ENCODE data around the gene CWH43. TPM values are rescaled to one million over a fixed set of nuclear protein-coding genes. Genes with fewer than 3 reads are reported as not detected.
A peak's percentile ranks its signal among the peaks of the same experiment; 100 is the strongest.
"Not testable (repeated sequence)": the region's sequence is repeated elsewhere in the genome, so short reads cannot be mapped to it uniquely, and the experiment has no call there.

The CWH43 gene
- total and polyA plus RNA-seq, 4 donors: 0.65 to 4.2 (median 1.1) TPM

DNA sequence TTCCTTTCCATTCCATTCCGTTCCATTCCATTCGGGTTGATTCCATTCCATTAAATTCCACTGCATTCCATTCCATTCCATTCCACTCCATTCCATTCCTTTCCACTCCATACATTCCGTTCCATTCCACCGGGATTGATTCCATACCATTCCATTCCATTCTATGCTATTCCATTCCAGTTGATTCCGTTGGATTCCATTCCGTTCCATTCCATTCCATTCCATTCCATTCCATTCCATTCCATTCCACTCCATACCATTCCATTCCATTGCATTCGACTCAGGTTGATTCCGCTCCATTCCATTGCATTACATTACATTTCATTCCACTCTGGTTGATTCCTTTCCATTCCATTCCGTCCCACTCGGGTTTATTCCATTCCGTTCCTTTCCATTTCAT lies 110.1 kb downstream of the CWH43 start:
- peaks cover 11 to 50% (median 27%) of the 10 kb centered on the region in 4 donors for H3K9me3 ChIP-seq (ENCODE audit: control insufficient read depth in 4 of 4, insufficient read depth in 3 of 4, low read length in 3 of 4)
- H3K27ac ChIP-seq (ENCODE audit: low read depth in 1 of 2, low read length in 1 of 2); H3K9ac ChIP-seq (ENCODE audit: insufficient read depth in 1 of 2, low read length in 2 of 2); ATAC-seq (ENCODE audit: insufficient read depth, low FRiP score); DNase-seq; H3K4me3 ChIP-seq; H3K4me1 ChIP-seq (ENCODE audit: control insufficient read depth in 5 of 5, insufficient read depth in 5 of 5, low read length in 5 of 5); H3K36me3 ChIP-seq (ENCODE audit: control insufficient read depth in 4 of 4, insufficient read depth in 4 of 4, low read length in 4 of 4); H3K27me3 ChIP-seq (ENCODE audit: control insufficient read depth in 3 of 3, insufficient read depth in 3 of 3, low read length in 2 of 3): not testable (repeated sequence)
- WGBS, 2 donors: 76 to 81% methylated on average over 11 of the region's 11 CpGs

DNA sequence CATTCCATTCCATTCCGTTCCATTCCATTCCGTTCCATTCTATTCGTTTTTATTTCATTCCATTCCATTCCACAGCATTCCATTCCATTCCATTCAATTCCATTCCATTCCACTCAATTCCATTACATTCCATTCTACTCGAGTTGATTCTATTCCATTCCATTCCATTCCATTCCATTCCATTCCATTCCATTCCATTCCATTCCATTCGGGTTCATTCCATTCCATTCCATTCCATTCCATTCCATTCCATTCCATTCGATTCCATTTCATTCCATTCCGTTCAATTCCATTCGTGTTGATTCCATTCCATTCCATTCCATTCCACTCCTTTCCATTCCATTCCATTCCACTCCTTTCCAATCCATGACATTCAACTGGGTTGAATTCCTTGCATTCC lies 110.6 kb downstream of the CWH43 start:
- H3K4me1 ChIP-seq (ENCODE audit: control insufficient read depth in 5 of 5, insufficient read depth in 5 of 5, low read length in 5 of 5); H3K27ac ChIP-seq (ENCODE audit: low read depth in 1 of 2, low read length in 1 of 2); H3K9ac ChIP-seq (ENCODE audit: insufficient read depth in 1 of 2, low read length in 2 of 2); H3K4me3 ChIP-seq; DNase-seq; H3K27me3 ChIP-seq (ENCODE audit: control insufficient read depth in 3 of 3, insufficient read depth in 3 of 3, low read length in 2 of 3); H3K36me3 ChIP-seq (ENCODE audit: control insufficient read depth in 4 of 4, insufficient read depth in 4 of 4, low read length in 4 of 4): not testable (repeated sequence)
- WGBS, 2 donors: 54 to 66% methylated on average over 8 of the region's 8 CpGs
- peaks cover 11 to 46% (median 25%) of the 10 kb centered on the region in 4 donors for H3K9me3 ChIP-seq (ENCODE audit: control insufficient read depth in 4 of 4, insufficient read depth in 3 of 4, low read length in 3 of 4)
- ATAC-seq (ENCODE audit: insufficient read depth, low FRiP score): peak; percentile 44

DNA sequence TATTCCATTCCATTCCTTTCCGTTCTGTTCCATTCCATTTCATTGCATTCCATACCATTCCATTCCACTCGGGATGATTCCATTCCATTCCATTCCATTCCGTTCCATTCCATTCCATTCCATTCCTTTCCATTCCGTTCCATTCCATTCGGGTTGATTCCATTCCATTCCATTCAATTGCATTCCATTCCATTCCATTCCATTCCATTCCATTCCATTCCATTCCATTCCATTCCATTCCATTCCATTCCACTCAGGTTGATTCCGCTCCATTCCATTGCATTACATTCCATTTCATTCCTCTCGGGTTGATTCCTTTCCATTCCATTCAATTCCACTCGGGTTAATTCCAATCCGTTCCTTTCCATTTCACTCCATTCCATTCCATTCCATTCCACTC lies 111.0 kb downstream of the CWH43 start:
- not testable (repeated sequence) for H3K4me3 ChIP-seq; H3K27ac ChIP-seq (ENCODE audit: low read depth in 1 of 2, low read length in 1 of 2); H3K4me1 ChIP-seq (ENCODE audit: control insufficient read depth in 5 of 5, insufficient read depth in 5 of 5, low read length in 5 of 5); DNase-seq; H3K9ac ChIP-seq (ENCODE audit: insufficient read depth in 1 of 2, low read length in 2 of 2); H3K27me3 ChIP-seq (ENCODE audit: control insufficient read depth in 3 of 3, insufficient read depth in 3 of 3, low read length in 2 of 3); H3K36me3 ChIP-seq (ENCODE audit: control insufficient read depth in 4 of 4, insufficient read depth in 4 of 4, low read length in 4 of 4)
- ATAC-seq (ENCODE audit: insufficient read depth, low FRiP score): peak; percentile 37
- peaks cover 11 to 41% (median 22%) of the 10 kb centered on the region in 4 donors for H3K9me3 ChIP-seq (ENCODE audit: control insufficient read depth in 4 of 4, insufficient read depth in 3 of 4, low read length in 3 of 4)
- WGBS, 2 donors: 60 to 61% methylated on average over 9 of the region's 9 CpGs

DNA sequence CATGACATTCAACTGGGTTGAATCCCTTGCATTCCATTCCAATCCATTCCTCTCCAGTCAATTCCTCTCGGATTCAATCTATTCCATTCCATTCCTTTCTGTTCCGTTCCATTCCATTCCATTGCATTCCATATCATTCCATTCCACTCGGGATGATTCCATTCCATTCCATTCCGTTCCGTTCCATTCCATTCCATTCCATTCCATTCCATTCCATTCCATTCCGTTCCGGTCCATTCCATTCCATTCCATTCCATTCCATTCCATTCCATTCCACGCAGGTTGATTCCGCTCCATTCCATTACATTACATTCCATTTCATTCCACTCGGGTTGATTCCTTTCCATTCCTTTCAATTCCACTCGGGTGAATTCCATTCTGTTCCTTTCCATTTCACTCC lies 111.4 kb downstream of the CWH43 start:
- H3K4me3 ChIP-seq; H3K27ac ChIP-seq (ENCODE audit: low read depth in 1 of 2, low read length in 1 of 2); ATAC-seq (ENCODE audit: insufficient read depth, low FRiP score); DNase-seq; H3K27me3 ChIP-seq (ENCODE audit: control insufficient read depth in 3 of 3, insufficient read depth in 3 of 3, low read length in 2 of 3); H3K9ac ChIP-seq (ENCODE audit: insufficient read depth in 1 of 2, low read length in 2 of 2); H3K36me3 ChIP-seq (ENCODE audit: control insufficient read depth in 4 of 4, insufficient read depth in 4 of 4, low read length in 4 of 4); H3K4me1 ChIP-seq (ENCODE audit: control insufficient read depth in 5 of 5, insufficient read depth in 5 of 5, low read length in 5 of 5): not testable (repeated sequence)
- H3K9me3 ChIP-seq (ENCODE audit: control insufficient read depth in 4 of 4, insufficient read depth in 3 of 4, low read length in 3 of 4): peaks cover 14 to 40% (median 21%) of the 10 kb centered on the region in 4 donors
- WGBS, 2 donors: 60 to 66% methylated on average over 11 of the region's 11 CpGs

- H3K9me3 ChIP-seq (ENCODE audit: control insufficient read depth in 4 of 4, insufficient read depth in 3 of 4, low read length in 3 of 4): peaks cover 17 to 41% (median 22%) of the 10 kb centered on the region in 4 donors
Measured at GRCh38 chr4:49098034-49098759, 112.1 kb downstream of the CWH43 start.

GRCh38 chr4:49099831-49100444 lies 113.9 kb downstream of the CWH43 start:
- not testable (repeated sequence) for H3K9ac ChIP-seq (ENCODE audit: insufficient read depth in 1 of 2, low read length in 2 of 2); H3K4me3 ChIP-seq; H3K27ac ChIP-seq (ENCODE audit: low read depth in 1 of 2, low read length in 1 of 2); H3K4me1 ChIP-seq (ENCODE audit: control insufficient read depth in 5 of 5, insufficient read depth in 5 of 5, low read length in 5 of 5); ATAC-seq (ENCODE audit: insufficient read depth, low FRiP score); H3K27me3 ChIP-seq (ENCODE audit: control insufficient read depth in 3 of 3, insufficient read depth in 3 of 3, low read length in 2 of 3); H3K36me3 ChIP-seq (ENCODE audit: control insufficient read depth in 4 of 4, insufficient read depth in 4 of 4, low read length in 4 of 4)
- DNase-seq: peak in 1 of 3 donors; percentile 10
- H3K9me3 ChIP-seq (ENCODE audit: control insufficient read depth in 4 of 4, insufficient read depth in 3 of 4, low read length in 3 of 4): peaks cover 20 to 57% (median 27%) of the 10 kb centered on the region in 4 donors
- 68 to 72% methylated on average over 16 of the region's 16 CpGs for WGBS, 2 donors

More at GRCh38 chr4:49098034-49098759, 112.1 kb downstream of the CWH43 start:
- not testable (repeated sequence) for DNase-seq; H3K36me3 ChIP-seq (ENCODE audit: control insufficient read depth in 4 of 4, insufficient read depth in 4 of 4, low read length in 4 of 4); H3K4me3 ChIP-seq; H3K27ac ChIP-seq (ENCODE audit: low read depth in 1 of 2, low read length in 1 of 2); H3K27me3 ChIP-seq (ENCODE audit: control insufficient read depth in 3 of 3, insufficient read depth in 3 of 3, low read length in 2 of 3); H3K4me1 ChIP-seq (ENCODE audit: control insufficient read depth in 5 of 5, insufficient read depth in 5 of 5, low read length in 5 of 5); H3K9ac ChIP-seq (ENCODE audit: insufficient read depth in 1 of 2, low read length in 2 of 2); ATAC-seq (ENCODE audit: insufficient read depth, low FRiP score)
- 65 to 66% methylated on average over 14 of the region's 14 CpGs for WGBS, 2 donors

- H3K4me3 ChIP-seq; H3K27ac ChIP-seq (ENCODE audit: low read depth in 1 of 2, low read length in 1 of 2); H3K4me1 ChIP-seq (ENCODE audit: control insufficient read depth in 5 of 5, insufficient read depth in 5 of 5, low read length in 5 of 5); H3K36me3 ChIP-seq (ENCODE audit: control insufficient read depth in 4 of 4, insufficient read depth in 4 of 4, low read length in 4 of 4); H3K9ac ChIP-seq (ENCODE audit: insufficient read depth in 1 of 2, low read length in 2 of 2); H3K27me3 ChIP-seq (ENCODE audit: control insufficient read depth in 3 of 3, insufficient read depth in 3 of 3, low read length in 2 of 3); DNase-seq: not testable (repeated sequence)
- peak; percentile 39 for ATAC-seq (ENCODE audit: insufficient read depth, low FRiP score)
- WGBS, 2 donors: 70 to 72% methylated on average over 8 to 9 of the region's 9 CpGs
- peaks cover 16 to 56% (median 29%) of the 10 kb centered on the region in 4 donors for H3K9me3 ChIP-seq (ENCODE audit: control insufficient read depth in 4 of 4, insufficient read depth in 3 of 4, low read length in 3 of 4)
Measured at GRCh38 chr4:49102344-49102898, 116.3 kb downstream of the CWH43 start.
